Right renal pelvis (tissue), 4 donors: Measurements from ENCODE around the gene MAN1B1. TPM values are rescaled to one million over a fixed set of nuclear protein-coding genes. Genes with fewer than 3 reads are reported as not detected.

ENCODE experiments used
- DNase-seq, 4 donors: peaks; one replicate each; pipeline ENCODE4 v3.0.0-alpha.2; 2013; ENCODE audit warnings: low read depth in 4 of 4, low spot score in 3 of 4, missing footprints in 1 of 4
- polyA plus RNA-seq, 4 donors: library from polyadenylated mRNA; unstranded; fragments of 120-200 nt; gene quantifications; one replicate each; pipeline ENCODE4 v1.2.1, GENCODE V29; 2013; ENCODE audit not compliant: insufficient read length in 4 of 4

MAN1B1 gene
- polyA plus RNA-seq, 4 donors, result 46.4 to 62.2 (median 53.4) TPM

GRCh38 chr9:137068539-137069507, 18.0 kb upstream of the MAN1B1 start:
- no peak for DNase-seq

GRCh38 chr9:137069508-137070091, 17.2 kb upstream of the MAN1B1 start:
- DNase-seq, result no peak

- peak; percentile 64 to 78 (median 74) for DNase-seq
These were observed 16.4 kb upstream of the MAN1B1 start, which contains the start of gene SAPCD2 for GRCh38 chr9:137070201-137070905. TSS of gene SAPCD2 (minus strand) at chr9:137070557. CDS start at chr9:137070460, 97 bp downstream.

GRCh38 chr9:137070906-137071275, 15.9 kb upstream of the MAN1B1 start:
- DNase-seq, result no peak

- no peak for DNase-seq
These were observed 15.5 kb upstream of the MAN1B1 start for GRCh38 chr9:137071282-137071681.

- no peak for DNase-seq
These were observed 12.8 kb upstream of the MAN1B1 start for GRCh38 chr9:137073992-137074399.

GRCh38 chr9:137074657-137075274, 12.0 kb upstream of the MAN1B1 start:
- DNase-seq, result no peak

- DNase-seq, result no peak
These were observed 11.5 kb upstream of the MAN1B1 start for GRCh38 chr9:137075275-137075775.

- no peak for DNase-seq
These were observed 10.2 kb upstream of the MAN1B1 start for GRCh38 chr9:137076636-137077009.

GRCh38 chr9:137077010-137077747, 9.6 kb upstream of the MAN1B1 start, which contains the start of gene UAP1L1:
TSS of gene UAP1L1 (plus strand) at chr9:137077517. CDS start at chr9:137077533, 16 bp downstream.
- DNase-seq, result no peak

GRCh38 chr9:137077758-137078693, 8.8 kb upstream of the MAN1B1 start:
- no peak for DNase-seq

- no peak for DNase-seq
These were observed 7.9 kb upstream of the MAN1B1 start for GRCh38 chr9:137078701-137079400.

- DNase-seq, result no peak
These were observed 7.4 kb upstream of the MAN1B1 start for GRCh38 chr9:137079401-137079787.

GRCh38 chr9:137080260-137081122, 6.3 kb upstream of the MAN1B1 start:
- DNase-seq, result no peak

- no peak for DNase-seq
These were observed 4.4 kb upstream of the MAN1B1 start for GRCh38 chr9:137082222-137082924.

GRCh38 chr9:137082925-137083290, 3.9 kb upstream of the MAN1B1 start:
- DNase-seq, result no peak
